ENCODE data around the gene PRKCSH. TPM values are rescaled to one million over a fixed set of nuclear protein-coding genes. Genes with fewer than 3 reads are reported as not detected.
"Not testable (repeated sequence)": the region's sequence is repeated elsewhere in the genome, so short reads cannot be mapped to it uniquely, and the experiment has no call there.

Gene PRKCSH
- total RNA-seq, 6 experiments from 2014 or later, result 114 to 206 (median 192) TPM

DNA sequence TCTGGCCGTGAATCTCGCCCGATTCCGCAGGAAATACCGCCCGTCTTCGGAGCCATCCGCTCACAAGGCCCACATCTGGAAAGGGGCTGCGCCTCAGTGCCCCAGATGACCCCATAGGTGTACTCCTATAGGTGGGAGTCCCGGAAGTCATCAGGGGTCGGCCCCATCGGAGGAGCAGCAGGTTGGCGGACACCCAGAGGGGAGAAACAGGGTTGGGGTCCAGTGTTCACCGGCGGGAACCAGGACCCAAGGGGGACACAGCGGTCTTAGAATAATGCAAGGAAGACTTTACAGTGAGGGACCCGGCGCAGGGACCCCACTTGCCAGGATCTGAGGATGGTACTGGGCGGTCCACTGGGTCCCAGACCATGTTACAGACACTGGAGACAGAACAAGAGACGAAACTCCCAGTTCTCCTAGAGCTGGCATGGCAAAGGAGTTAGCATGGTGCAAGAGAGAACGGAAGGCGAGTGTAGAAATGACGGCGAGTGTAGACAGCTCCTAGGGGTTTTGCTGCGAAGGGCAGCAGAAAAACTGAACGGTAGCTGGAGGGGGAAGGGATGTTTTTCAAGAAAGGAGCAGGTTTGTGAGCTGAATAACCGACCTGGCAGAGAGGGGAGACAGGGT lies 12.2 kb upstream of the PRKCSH start:
- H3K36me3 ChIP-seq, result no peaks in the 10 kb centered on the region
- H3K27me3 ChIP-seq, result no peaks in the 10 kb centered on the region
- no peak overlapping the region for H3K4me3 ChIP-seq
- no peaks in the 10 kb centered on the region for H3K9me3 ChIP-seq
- intact Hi-C loops (cut with DNase I), result no loop called here
- DNase-seq, result no peak
- peaks cover 0 to 18% (median 0%) of the 10 kb centered on the region in 4 donors for H3K4me1 ChIP-seq
- no peak for ATAC-seq
- no peak overlapping the region for H3K27ac ChIP-seq
- 32% methylated on average over 19 of the region's 27 CpGs for WGBS (ENCODE audit: insufficient coverage, low coverage, low lambda C conversion rate, missing lambda C conversion rate)
- no peak for TF ChIP-seq POLR2A (IDR thresholded peaks at IDR 0.05)
- TF ChIP-seq, protein P1, sequence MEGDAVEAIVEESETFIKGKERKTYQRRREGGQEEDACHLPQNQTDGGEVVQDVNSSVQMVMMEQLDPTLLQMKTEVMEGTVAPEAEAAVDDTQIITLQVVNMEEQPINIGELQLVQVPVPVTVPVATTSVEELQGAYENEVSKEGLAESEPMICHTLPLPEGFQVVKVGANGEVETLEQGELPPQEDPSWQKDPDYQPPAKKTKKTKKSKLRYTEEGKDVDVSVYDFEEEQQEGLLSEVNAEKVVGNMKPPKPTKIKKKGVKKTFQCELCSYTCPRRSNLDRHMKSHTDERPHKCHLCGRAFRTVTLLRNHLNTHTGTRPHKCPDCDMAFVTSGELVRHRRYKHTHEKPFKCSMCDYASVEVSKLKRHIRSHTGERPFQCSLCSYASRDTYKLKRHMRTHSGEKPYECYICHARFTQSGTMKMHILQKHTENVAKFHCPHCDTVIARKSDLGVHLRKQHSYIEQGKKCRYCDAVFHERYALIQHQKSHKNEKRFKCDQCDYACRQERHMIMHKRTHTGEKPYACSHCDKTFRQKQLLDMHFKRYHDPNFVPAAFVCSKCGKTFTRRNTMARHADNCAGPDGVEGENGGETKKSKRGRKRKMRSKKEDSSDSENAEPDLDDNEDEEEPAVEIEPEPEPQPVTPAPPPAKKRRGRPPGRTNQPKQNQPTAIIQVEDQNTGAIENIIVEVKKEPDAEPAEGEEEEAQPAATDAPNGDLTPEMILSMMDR (IDR thresholded peaks at IDR 0.05), result no peak

DNA sequence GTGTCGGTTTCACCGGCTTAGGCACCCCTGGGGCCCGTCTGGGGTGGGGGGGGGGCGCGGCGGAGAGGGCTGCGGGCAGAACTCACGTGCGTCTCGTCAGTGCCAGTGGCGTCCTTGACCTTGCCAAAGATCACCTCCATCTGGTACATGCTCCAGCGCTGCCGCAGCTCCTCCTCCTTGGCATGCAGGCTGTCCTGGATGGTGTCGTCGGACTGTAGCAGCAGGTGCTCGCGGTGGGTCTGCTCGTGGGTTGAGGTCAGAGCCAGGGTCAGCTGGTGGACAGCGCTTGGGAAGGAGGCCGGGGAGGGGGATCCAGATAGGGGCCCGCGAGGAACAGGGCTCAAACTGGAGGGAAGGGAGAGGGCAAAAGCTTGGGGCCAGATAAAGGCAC lies 11.6 kb upstream of the PRKCSH start:
- TF ChIP-seq, protein P1 (IDR thresholded peaks at IDR 0.05), result no peak
- TF ChIP-seq POLR2A (IDR thresholded peaks at IDR 0.05), result no peak
- Histone ChIP-seq H3K27ac (no peak overlapping the region), H3K36me3 (no peaks in the 10 kb centered on the region), H3K9me3 (no peaks in the 10 kb centered on the region), H3K27me3 (no peaks in the 10 kb centered on the region), H3K4me1 (peaks cover 0 to 18% (median 0%) of the 10 kb centered on the region in 4 donors), H3K4me3 (no peak overlapping the region)
- DNase-seq (peak in 1 of 3 donors; percentile 67), ATAC-seq (no peak)
- WGBS (ENCODE audit: insufficient coverage, low coverage, low lambda C conversion rate, missing lambda C conversion rate), result 38% methylated on average over 2 of the region's 22 CpGs
- intact Hi-C loops (cut with DNase I), result no loop called here

DNA sequence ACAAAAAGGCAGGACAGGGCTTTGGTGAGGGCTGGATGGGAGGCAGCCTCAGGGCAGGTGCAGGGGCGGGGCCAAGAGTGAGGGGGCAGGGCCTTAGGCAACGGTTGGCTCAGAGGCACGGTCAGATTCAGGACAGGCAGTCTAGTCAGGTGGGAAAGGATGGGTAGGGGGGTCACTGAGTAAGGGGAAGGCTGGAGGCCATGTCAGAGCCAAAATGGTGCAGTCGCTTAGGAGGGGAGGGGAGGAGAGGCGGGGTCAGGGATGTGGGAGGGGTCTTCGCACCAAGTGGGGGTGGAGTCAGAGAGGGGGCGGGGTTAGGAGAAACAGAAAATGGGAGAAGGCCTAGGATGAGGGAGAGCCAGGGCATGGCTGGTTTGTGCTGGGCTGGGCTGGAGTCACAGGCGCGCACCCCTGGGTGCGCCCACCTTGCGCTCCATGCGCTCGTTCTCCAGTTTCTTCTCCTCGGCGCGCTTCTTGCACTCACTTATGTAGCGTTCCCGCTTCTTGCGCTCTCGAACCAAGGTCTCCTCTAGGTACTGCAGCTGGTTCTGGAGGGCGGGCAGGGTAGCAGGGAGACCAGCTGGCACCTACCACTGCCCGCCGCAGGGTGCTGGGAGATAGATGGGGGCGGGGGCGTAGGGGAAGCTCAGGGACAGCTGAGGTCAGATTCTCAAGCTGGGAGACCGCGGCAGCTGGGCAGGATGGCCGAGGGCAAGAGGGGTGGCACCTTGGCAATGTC lies 9.5 kb upstream of the PRKCSH start:
- Histone ChIP-seq H3K27ac (no peak overlapping the region), H3K27me3 (no peaks in the 10 kb centered on the region), H3K36me3 (no peaks in the 10 kb centered on the region), H3K9me3 (no peaks in the 10 kb centered on the region), H3K4me1 (peaks cover 0 to 9% (median 0%) of the 10 kb centered on the region in 4 donors), H3K4me3 (no peak overlapping the region)
- 80% methylated on average over 10 of the region's 28 CpGs for WGBS (ENCODE audit: insufficient coverage, low coverage, low lambda C conversion rate, missing lambda C conversion rate)
- TF ChIP-seq, protein P1 (IDR thresholded peaks at IDR 0.05), result no peak
- TF ChIP-seq POLR2A (IDR thresholded peaks at IDR 0.05), result no peak
- intact Hi-C loops (cut with DNase I), result no loop called here
- DNase-seq, result no peak
- ATAC-seq, result no peak

DNA sequence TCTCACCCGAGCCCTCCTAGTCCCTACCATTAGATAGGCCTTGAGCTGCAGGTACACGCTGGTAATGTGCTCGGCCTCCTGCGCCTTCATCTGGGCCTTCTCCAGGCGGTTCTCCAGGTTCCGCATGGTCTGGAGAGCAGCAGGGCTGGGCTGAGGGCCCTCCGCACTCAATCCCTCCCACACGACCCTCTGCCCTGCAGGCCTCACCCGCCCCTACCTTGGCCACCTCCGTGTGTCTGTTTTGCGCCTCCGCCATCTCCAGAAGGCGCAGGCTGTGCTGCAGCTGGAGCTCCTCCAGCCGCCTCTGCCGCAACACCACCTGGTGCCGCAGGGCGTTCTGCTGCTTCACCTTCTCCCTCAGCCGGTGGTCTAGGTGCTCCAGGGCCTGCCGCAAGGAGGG lies 8.8 kb upstream of the PRKCSH start:
- H3K9me3 ChIP-seq, result no peaks in the 10 kb centered on the region
- peaks cover 0 to 4% (median 0%) of the 10 kb centered on the region in 4 donors for H3K4me1 ChIP-seq
- intact Hi-C loops (cut with DNase I), result no loop called here
- no peak overlapping the region for H3K4me3 ChIP-seq
- ATAC-seq (no peak), DNase-seq (no peak)
- H3K27me3 ChIP-seq, result no peaks in the 10 kb centered on the region
- H3K36me3 ChIP-seq, result no peaks in the 10 kb centered on the region
- no peak for TF ChIP-seq POLR2A (IDR thresholded peaks at IDR 0.05)
- TF ChIP-seq, protein P1 (IDR thresholded peaks at IDR 0.05), result no peak
- no peak overlapping the region for H3K27ac ChIP-seq
- 83% methylated on average over 1 of the region's 19 CpGs for WGBS (ENCODE audit: insufficient coverage, low coverage, low lambda C conversion rate, missing lambda C conversion rate)

DNA sequence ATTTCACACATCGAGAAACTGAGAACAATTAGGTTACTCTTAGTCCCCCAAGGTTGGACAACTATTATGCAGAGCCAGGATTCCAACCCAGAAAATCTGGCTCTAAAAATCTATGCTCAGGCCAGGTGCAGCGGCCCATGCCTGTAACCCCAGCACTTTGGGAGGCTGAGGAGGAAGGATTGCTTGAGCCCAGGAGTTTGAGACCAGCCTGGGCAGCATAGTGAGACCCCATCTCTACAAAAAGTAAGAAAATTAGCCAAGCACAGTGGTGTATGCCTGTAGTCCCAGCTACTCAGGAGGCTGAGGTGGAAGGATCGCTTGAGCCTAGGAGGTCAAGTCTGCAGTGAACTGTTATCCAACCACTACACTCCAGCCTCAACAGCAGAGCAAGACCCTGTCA lies 1.9 kb upstream of the PRKCSH start:
- H3K9me3 ChIP-seq; ATAC-seq; H3K27me3 ChIP-seq; intact Hi-C loops (cut with DNase I); H3K27ac ChIP-seq; DNase-seq; H3K4me3 ChIP-seq: not testable (repeated sequence)
- 92% methylated on average over 2 of the region's 3 CpGs for WGBS (ENCODE audit: insufficient coverage, low coverage, low lambda C conversion rate, missing lambda C conversion rate)
- Histone ChIP-seq H3K4me1 (peaks cover 0 to 11% (median 5%) of the 10 kb centered on the region in 4 donors), H3K36me3 (peaks cover 0 to 15% (median 6%) of the 10 kb centered on the region in 4 donors)

Measured in right lobe of liver (tissue), 6 donors.